Neuron (in vitro differentiated cells): ENCODE data around the gene DCUN1D1.
"Not testable (repeated sequence)": the region's sequence is repeated elsewhere in the genome, so short reads cannot be mapped to it uniquely, and the experiment has no call there.

Source experiments
- H2AFZ ChIP-seq: one replicate; pipeline ENCODE4 v1.6.1; 2013; ENCODE audit warnings: low read depth, mild to moderate bottlenecking, inconsistent platforms, low read length, moderate library complexity
- H3K27me3 ChIP-seq: one replicate; pipeline ENCODE4 v1.6.1; 2013; ENCODE audit warnings: low read length; ENCODE audit not compliant: insufficient read depth
- H3K36me3 ChIP-seq: one replicate; pipeline ENCODE4 v1.6.1; 2013; ENCODE audit warnings: low read length; ENCODE audit not compliant: insufficient read depth
- H3K4me1 ChIP-seq: one replicate; pipeline ENCODE4 v1.6.1; 2013; ENCODE audit warnings: low read length; ENCODE audit not compliant: insufficient read depth
- H3K4me3 ChIP-seq: 2 replicates; pipeline ENCODE4 v1.5.1; 2013; ENCODE audit warnings: mild to moderate bottlenecking, low read length, moderate library complexity
- H3K9me3 ChIP-seq: one replicate; pipeline ENCODE4 v1.6.1; 2013; ENCODE audit warnings: low read length

Gene DCUN1D1

GRCh38 chr3:182993486-182994201, 13.3 kb upstream of the DCUN1D1 start:
- H3K9me3 ChIP-seq, H2AFZ ChIP-seq, H3K36me3 ChIP-seq, H3K27me3 ChIP-seq, H3K4me3 ChIP-seq, H3K4me1 ChIP-seq: not testable (repeated sequence)

- no peak overlapping the region for H2AFZ ChIP-seq
- no peaks in the 10 kb centered on the region for H3K9me3 ChIP-seq
- no peaks in the 10 kb centered on the region for H3K27me3 ChIP-seq
- no peaks in the 10 kb centered on the region for H3K4me1 ChIP-seq
- H3K36me3 ChIP-seq = no peaks in the 10 kb centered on the region
- H3K4me3 ChIP-seq = no peak overlapping the region
Observed at GRCh38 chr3:182989566-182989965, 9.2 kb upstream of the DCUN1D1 start.

GRCh38 chr3:182986021-182986420, 5.7 kb upstream of the DCUN1D1 start:
- no peaks in the 10 kb centered on the region for H3K36me3 ChIP-seq

DNA sequence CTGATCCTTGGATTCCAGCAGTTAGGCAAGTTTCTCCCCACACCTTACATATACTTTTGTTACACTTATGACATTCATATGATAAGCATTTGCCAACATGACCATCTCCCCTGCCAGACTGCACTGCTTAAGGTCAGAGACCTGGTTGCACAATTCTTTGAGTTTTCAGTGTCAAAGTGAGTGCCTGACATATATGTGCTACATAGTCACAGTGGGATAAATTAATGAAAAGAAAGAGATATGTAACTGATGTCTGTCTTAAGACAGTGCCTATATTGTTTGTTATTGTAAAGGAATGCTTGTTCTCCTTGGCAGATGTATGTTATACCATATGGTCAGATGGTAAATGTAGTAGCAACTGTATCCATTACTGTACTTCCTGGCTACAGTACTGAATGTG, 3.5 kb upstream of the DCUN1D1 start:
- H3K4me1 ChIP-seq = peaks cover 5% of the 10 kb centered on the region
- no peaks in the 10 kb centered on the region for H3K9me3 ChIP-seq
- no peaks in the 10 kb centered on the region for H3K36me3 ChIP-seq
- no peaks in the 10 kb centered on the region for H3K27me3 ChIP-seq
- H3K4me3 ChIP-seq = no peak overlapping the region
- no peak overlapping the region for H2AFZ ChIP-seq

More at GRCh38 chr3:182986021-182986420, 5.7 kb upstream of the DCUN1D1 start:
- H3K27me3 ChIP-seq = no peaks in the 10 kb centered on the region
- no peak overlapping the region for H3K4me3 ChIP-seq
- H3K9me3 ChIP-seq = no peaks in the 10 kb centered on the region
- H3K4me1 ChIP-seq = no peaks in the 10 kb centered on the region
- H2AFZ ChIP-seq = no peak overlapping the region

- no peaks in the 10 kb centered on the region for H3K27me3 ChIP-seq
- peak overlapping the region; percentile 87 for H3K4me3 ChIP-seq
- H2AFZ ChIP-seq = peak overlapping the region; percentile 71
- no peaks in the 10 kb centered on the region for H3K9me3 ChIP-seq
- H3K36me3 ChIP-seq = no peaks in the 10 kb centered on the region
- H3K4me1 ChIP-seq = peaks cover 14% of the 10 kb centered on the region
Observed at GRCh38 chr3:182981038-182981380, 671 bp upstream of the DCUN1D1 start.

- H3K9me3 ChIP-seq = no peaks in the 10 kb centered on the region
- no peaks in the 10 kb centered on the region for H3K36me3 ChIP-seq
- no peak overlapping the region for H2AFZ ChIP-seq
- H3K27me3 ChIP-seq = no peaks in the 10 kb centered on the region
- peaks cover 14% of the 10 kb centered on the region for H3K4me1 ChIP-seq
- H3K4me3 ChIP-seq = peak overlapping the region; percentile 87
Observed at GRCh38 chr3:182979674-182980191, 605 bp downstream of the DCUN1D1 start.

DNA sequence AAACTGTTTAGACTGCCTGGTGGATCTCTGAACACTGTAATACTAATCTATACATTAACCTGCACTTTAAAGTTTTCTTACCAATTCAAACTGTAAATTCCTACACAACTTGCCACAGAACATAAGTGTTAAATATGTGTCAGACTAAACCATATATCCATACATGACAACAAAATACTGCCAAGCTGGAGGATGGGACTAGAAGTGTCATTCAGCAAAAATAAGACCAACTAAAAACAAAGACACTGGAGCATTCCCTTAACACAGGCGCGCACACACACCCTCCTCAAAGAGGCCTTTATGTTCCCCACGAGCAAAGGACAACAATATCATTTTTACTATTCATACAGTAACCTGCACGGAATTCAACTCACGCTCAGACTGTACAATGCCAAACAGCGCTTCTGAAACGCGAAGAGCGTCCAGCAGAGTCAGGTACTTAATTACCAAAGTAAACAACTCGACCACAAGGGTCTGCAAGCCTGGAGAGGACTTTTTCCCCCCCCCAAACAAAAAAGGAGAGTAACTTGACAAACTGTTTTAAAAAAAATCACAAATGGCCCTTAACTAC, 1.1 kb downstream of the DCUN1D1 start:
- Histone ChIP-seq H3K4me1 (peaks cover 14% of the 10 kb centered on the region), H3K36me3 (no peaks in the 10 kb centered on the region), H3K27me3 (no peaks in the 10 kb centered on the region), H2AFZ (no peak overlapping the region), H3K9me3 (no peaks in the 10 kb centered on the region), H3K4me3 (peak overlapping the region; percentile 87)

DNA sequence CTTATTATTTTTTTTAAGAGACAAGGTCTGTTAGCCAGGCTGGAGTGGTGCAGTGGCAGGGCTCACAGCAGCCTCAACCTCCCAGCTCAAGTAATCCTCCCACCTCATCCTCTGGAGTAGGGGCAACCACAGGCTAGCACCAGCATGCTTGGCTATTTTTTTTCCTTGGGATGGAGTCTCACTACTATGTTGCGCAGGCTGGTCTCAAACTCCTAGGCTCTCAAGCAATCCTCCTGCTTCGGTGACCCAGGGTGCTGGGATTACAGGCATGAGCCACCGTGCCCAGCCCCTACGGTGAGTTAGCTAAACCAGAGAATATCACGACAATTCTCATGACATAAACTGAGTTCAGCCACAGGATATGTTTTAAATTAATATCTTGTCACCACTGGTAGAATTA, 2.0 kb downstream of the DCUN1D1 start:
- Histone ChIP-seq H3K4me1 (peaks cover 14% of the 10 kb centered on the region), H3K36me3 (no peaks in the 10 kb centered on the region), H3K9me3 (no peaks in the 10 kb centered on the region), H2AFZ (no peak overlapping the region), H3K27me3 (no peaks in the 10 kb centered on the region), H3K4me3 (peak overlapping the region; percentile 87)

- Histone ChIP-seq H3K27me3 (no peaks in the 10 kb centered on the region), H3K9me3 (no peaks in the 10 kb centered on the region)
Observed at GRCh38 chr3:182973047-182973446, 7.3 kb downstream of the DCUN1D1 start.

GRCh38 chr3:182972387-182972786, 8.0 kb downstream of the DCUN1D1 start:
- Histone ChIP-seq H3K4me1 (no peaks in the 10 kb centered on the region), H3K27me3 (no peaks in the 10 kb centered on the region), H2AFZ (no peak overlapping the region), H3K4me3 (no peak overlapping the region), H3K9me3 (no peaks in the 10 kb centered on the region), H3K36me3 (no peaks in the 10 kb centered on the region)

More at GRCh38 chr3:182973047-182973446, 7.3 kb downstream of the DCUN1D1 start:
- H3K4me1 ChIP-seq = peaks cover under 1% of the 10 kb centered on the region
- no peak overlapping the region for H3K4me3 ChIP-seq
- H3K36me3 ChIP-seq = no peaks in the 10 kb centered on the region
- H2AFZ ChIP-seq = no peak overlapping the region

- Histone ChIP-seq H3K4me3 (no peak overlapping the region), H3K4me1 (no peaks in the 10 kb centered on the region), H3K27me3 (no peaks in the 10 kb centered on the region), H2AFZ (no peak overlapping the region), H3K36me3 (no peaks in the 10 kb centered on the region), H3K9me3 (no peaks in the 10 kb centered on the region)
Observed at GRCh38 chr3:182971637-182972036, 8.7 kb downstream of the DCUN1D1 start.

- Histone ChIP-seq H3K27me3 (no peaks in the 10 kb centered on the region), H3K4me3 (no peak overlapping the region), H3K4me1 (no peaks in the 10 kb centered on the region), H3K9me3 (no peaks in the 10 kb centered on the region), H2AFZ (no peak overlapping the region), H3K36me3 (no peaks in the 10 kb centered on the region)
Observed at GRCh38 chr3:182970811-182971418, 9.4 kb downstream of the DCUN1D1 start.

- no peaks in the 10 kb centered on the region for H3K36me3 ChIP-seq
- no peak overlapping the region for H3K4me3 ChIP-seq
- no peaks in the 10 kb centered on the region for H3K9me3 ChIP-seq
- H3K27me3 ChIP-seq = no peaks in the 10 kb centered on the region
- H2AFZ ChIP-seq = no peak overlapping the region
- H3K4me1 ChIP-seq = no peaks in the 10 kb centered on the region
Observed at GRCh38 chr3:182969853-182970252, 10.5 kb downstream of the DCUN1D1 start.
